ENCODE results near the gene GINS2.

The GINS2 gene

DNA sequence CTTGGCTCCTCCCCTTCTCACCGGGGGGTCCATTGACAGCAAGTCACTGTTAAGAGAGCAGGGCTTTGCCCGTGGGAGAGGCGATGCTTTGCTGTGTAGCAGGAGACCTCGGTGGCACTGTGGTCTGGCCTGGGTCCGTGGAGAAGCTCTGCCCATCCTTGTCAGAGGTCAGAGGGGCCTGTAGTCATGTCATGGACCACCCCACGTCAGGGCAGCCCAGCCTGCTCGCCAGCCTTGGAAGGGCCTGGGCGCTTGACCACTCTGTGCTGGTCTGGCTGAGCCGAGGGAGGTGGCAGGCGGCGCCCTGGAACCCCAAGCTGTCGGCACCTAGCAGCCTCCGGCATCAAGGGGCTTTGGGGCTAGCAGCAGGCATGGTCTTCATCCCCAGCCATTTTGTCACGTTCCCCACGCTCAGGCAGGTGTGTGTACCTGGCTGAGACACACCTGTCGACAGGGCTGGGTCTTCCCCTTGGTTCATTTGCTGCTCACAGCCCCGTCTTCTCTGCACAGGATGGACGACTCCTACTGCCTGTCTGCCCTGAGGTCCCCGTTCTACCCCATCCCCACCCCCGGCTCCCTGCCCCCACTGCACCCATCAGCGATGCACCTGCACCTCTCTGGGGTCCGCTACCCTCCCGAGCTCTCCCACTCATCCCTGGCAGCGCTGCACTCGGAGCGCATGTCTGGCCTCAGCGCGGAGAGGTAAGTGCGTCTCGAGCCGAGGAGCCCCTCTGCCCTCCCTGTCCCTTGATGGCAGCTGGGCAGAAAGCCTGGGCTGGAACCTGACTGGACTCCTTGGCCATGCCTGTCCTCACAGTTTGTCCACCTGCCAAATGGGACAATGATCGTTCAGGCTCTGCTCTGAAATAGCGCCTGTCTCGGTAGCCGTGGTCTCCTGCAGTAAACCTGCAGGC is 33.3 kb downstream of the GINS2 start:
- FAIRE-seq (no peak), DNase-seq (ENCODE audit: insufficient read length, low spot score) (no peak)

- FAIRE-seq (no peak), DNase-seq (ENCODE audit: insufficient read length, low spot score) (no peak)
Measured at GRCh38 chr16:85654251-85655095, 34.3 kb downstream of the GINS2 start.

DNA sequence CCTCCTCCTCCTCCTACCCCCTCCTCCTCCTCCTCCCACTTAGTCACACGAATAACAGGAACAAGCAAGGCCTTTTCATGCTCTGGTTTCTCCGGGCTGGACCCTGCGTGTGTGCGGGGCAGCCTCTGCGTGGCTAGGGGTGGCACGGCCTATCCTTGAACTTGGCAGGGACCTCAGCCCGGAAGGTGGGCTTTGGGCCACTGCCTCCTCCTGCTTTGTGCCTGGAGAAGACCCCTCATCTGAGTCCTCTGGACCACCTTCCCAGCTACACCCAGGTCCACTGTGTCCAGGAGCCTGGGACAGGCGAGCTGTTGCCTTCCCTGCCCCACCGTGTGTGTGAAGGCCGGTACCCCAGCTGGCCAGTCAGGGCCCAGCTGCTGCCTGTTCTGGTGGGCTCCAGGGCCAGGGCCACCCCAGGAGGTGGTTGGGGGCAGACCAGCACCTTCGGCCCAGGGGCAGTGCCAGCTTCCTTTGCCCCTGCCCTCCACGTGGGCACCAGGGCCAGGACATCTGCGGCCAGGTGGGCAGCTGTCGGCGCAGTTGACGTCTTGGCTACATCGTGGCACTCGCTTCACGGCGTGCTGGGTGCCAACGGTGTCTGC is 35.4 kb downstream of the GINS2 start:
- no peak for FAIRE-seq

GRCh38 chr16:85652431-85653221 is 36.1 kb downstream of the GINS2 start:
- DNase-seq (ENCODE audit: insufficient read length, low spot score) = no peak

More for the DNA sequence above, 35.4 kb downstream of the GINS2 start:
- no peak for DNase-seq (ENCODE audit: insufficient read length, low spot score)

DNA sequence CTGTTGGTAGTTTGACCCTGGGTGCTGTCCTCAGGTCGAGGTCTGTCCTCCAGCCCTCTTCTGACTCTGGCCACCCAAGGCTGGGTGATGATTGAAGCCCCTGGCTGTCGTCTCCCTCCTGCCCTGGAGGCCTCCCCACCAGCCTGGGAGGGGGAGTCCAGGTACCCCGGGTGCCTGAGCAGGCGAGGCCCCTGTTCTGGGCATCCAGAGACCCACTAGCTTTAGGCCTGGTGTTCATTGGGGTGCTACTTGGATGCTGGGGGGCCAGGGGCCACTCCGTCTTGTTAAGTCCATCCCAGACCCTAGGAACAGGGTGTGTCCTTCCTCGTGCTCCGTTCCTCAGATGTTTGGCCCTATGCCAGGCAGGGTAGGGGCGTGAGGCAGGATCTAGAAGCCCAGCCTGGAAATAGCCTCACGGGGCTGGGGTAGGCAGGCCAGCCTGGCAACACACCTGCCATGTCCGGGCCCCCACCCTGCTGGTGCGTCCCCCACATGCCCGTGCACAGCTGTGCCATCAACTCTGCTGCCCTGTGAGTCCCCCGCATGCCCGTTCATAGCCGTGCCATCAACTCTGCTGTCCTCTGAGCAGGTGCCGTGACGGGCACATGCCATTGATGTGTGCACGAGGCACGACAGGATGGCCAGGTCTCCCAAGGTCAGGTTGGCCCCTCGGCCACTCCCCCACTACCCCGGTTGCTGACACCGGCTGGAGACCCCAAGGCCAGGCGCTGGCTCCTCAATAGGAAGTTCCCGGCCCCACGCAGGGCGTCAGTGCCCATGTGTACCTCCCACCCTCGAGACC is 36.9 kb downstream of the GINS2 start:
- FAIRE-seq (peak; percentile 52), DNase-seq (ENCODE audit: insufficient read length, low spot score) (no peak)

More at GRCh38 chr16:85652431-85653221, 36.1 kb downstream of the GINS2 start:
- FAIRE-seq = no peak

GRCh38 chr16:85650844-85651628 is 37.7 kb downstream of the GINS2 start:
- FAIRE-seq (no peak), DNase-seq (ENCODE audit: insufficient read length, low spot score) (no peak)

GRCh38 chr16:85650135-85650843 is 38.5 kb downstream of the GINS2 start:
- no peak for FAIRE-seq
- DNase-seq (ENCODE audit: insufficient read length, low spot score) = no peak

- no peak for DNase-seq (ENCODE audit: insufficient read length, low spot score)
- no peak for FAIRE-seq
Measured at GRCh38 chr16:85649411-85650134, 39.2 kb downstream of the GINS2 start.

- no peak for DNase-seq (ENCODE audit: insufficient read length, low spot score)
- FAIRE-seq = no peak
Measured at GRCh38 chr16:85648805-85649204, 39.9 kb downstream of the GINS2 start.

GRCh38 chr16:85648070-85648714 is 40.6 kb downstream of the GINS2 start:
- DNase-seq (ENCODE audit: insufficient read length, low spot score) (no peak), FAIRE-seq (no peak)

DNA sequence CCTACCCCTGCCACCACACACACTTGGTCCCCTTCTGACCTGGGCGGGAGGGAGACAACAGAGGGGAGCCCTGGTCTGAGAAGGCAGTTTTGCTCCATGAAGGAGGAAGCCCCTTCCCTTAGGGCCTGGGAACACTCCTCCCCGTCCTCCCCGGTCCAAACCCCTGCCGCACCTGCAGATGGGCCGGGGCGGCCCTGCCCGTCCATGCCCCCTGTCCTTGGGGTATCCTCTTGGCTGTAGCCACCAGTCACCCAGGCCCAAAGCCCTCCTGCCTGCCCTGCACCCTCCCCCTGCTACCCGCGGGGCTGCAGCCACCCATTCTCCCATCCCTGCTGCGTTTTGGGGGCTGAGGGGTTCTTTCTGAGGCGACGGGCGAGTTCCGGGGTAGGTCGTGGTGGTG is 41.8 kb downstream of the GINS2 start:
- FAIRE-seq (peak; percentile 4), DNase-seq (ENCODE audit: insufficient read length, low spot score) (no peak)

GRCh38 chr16:85646358-85646907 is 42.3 kb downstream of the GINS2 start:
- DNase-seq (ENCODE audit: insufficient read length, low spot score) = no peak
- no peak for FAIRE-seq

DNA sequence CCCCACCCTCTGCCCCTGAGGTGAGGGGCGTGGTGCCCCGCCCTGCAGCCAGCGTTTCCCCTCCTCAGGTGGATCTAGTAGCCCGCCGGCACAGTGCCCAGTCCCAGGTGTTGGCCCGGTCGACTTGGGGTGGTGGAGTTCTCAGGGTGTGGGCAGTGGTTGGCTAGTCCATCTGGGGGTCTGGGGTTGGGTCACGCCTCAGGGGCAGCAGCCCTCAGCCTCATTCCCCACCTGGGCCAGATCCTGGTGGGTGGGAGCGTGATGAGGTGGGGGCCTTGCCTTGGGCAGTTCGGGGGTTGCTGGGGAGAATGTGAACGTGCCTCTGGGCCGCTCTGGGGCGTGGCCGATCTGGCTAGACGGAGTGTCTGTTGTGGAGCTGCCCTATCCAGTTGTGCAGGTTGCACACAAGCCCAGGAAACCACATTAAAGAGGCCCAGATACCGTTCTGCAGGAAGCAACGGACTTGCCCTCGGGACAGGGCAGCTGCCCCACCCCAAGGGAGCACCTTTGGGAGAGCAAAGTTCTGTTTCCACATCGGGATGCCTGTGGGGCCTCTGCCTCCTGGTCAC is 43.6 kb downstream of the GINS2 start:
- FAIRE-seq = no peak
- no peak for DNase-seq (ENCODE audit: insufficient read length, low spot score)

DNA sequence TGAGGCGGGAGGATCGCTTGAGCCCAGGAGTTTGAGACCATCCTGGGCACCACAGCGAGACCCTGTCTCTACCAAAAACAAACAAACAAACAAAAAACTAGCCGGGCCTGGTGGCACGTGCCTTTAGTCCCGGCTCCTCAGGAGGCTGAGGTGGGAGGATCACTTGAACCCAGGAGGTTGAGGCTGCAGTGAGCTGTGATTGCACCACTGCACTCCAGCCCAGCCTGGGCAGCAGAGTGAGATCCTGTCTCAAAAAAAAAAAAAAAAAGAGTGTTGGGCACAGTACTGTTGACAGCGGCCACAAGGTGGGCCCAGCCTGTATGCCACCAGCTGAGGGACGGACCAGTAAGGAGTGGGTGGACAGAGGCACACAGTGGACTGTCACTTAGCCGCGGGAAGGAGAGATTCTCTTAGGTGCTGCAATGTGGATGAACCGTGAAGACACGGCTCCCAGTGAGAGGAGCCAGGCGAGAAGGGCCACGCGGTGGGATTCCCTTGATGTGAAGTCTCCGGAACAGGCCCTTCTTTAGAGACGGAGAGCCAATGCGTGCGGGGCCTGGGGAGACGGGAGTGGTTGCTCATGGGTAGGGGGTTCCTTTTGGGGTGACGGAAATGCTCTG is 44.6 kb downstream of the GINS2 start:
- no peak for FAIRE-seq
- DNase-seq (ENCODE audit: insufficient read length, low spot score) = no peak

DNA sequence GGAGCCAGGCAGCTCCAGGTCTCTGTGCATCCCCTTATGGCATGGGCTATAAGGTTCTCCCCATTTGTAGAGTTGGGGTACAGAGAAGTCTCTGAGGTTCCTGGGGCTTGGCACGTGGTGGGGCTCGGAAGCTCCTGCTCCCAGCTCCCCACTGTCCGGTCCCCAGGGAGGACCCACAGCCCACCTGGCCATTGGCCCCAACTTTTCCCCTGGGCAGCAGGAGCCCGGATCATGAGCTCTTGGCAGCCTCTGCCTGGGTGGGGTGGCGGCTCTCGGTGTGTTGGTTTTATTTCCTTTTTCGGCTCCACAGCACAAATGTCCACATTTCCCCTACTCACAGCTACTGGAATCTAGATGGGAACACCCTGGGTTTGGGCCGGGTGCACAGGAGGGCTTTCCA is 45.1 kb downstream of the GINS2 start:
- FAIRE-seq (no peak), DNase-seq (ENCODE audit: insufficient read length, low spot score) (no peak)

DNA sequence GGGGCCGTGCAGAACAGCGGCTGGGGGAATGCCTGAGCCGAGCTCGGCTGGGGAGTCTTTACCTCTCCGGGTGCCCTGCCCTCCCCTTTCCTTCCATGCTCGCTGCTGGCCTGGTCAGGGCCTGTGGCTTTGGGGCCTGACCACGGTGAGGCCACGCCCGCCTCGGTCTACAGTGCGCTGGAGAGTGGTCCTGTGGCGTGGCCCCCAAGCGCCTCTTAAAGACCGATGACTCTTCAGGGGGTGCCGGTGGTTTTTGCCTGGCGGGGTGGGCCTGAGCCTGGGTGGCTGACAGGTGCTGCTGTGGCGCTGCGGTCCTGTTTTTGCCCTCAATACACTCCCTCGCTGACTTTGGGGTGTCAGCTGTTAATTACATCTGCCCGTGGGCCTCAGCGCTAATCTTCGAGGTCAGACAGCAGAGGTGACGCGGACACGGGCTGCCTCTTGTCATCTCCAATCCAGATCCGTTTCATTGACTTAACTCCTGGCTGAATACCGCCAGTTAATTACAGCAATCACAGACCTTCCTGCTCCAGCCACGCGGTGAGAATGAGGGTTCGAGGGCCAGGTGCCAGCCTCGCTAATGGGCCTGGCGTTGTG is 45.9 kb downstream of the GINS2 start:
- DNase-seq (ENCODE audit: insufficient read length, low spot score) (no peak), FAIRE-seq (no peak)
